Measurements from ENCODE around the gene ILK. TPM values are rescaled to one million over a fixed set of nuclear protein-coding genes. Genes with fewer than 3 reads are reported as not detected.
A peak's percentile ranks its signal among the peaks of the same experiment; 100 is the strongest.

ILK gene
- total RNA-seq: 100 to 1,000 TPM; 101 to 144 (median 121) TPM

GRCh38 chr11:6603287-6604080 is at the start of gene ILK, which contains the start of gene RRP8:
Gene ILK (plus strand): TSS chr11:6603774. CDS start chr11:6604272, 498 bp downstream.
Gene RRP8 (minus strand): TSS chr11:6603616. CDS start chr11:6603502, 114 bp downstream.
- H3K9me3 ChIP-seq: no peaks in the 10 kb centered on the region
- H3K4me1 ChIP-seq: peaks cover 32 to 47% of the 10 kb centered on the region in 2 donors
- intact Hi-C loops (cut with DNase I): loop anchor here (5.0 kb wide), 1 partner anchor 79 kb away; the partner anchor contains the start of gene MRPL17
- TF ChIP-seq CTCF (IDR thresholded peaks at IDR 0.05) (peak in 3 of 6 experiments; percentile 14 to 36 (median 31)), POLR2A (IDR thresholded peaks at IDR 0.05) (peak; percentile 33 to 83)
- no peaks in the 10 kb centered on the region for H3K27me3 ChIP-seq
- WGBS, 2 donors: 0 to 1% methylated on average over 41 to 42 of the region's 72 CpGs
- DNase-seq: peak; percentile 92 to 94
- peak within 1 kb of the TSS; percentile 85 to 92 (median 91) for H3K27ac ChIP-seq
- peak within 1 kb of the TSS; percentile 78 to 91 (median 89) for H3K4me3 ChIP-seq (replicated peaks in 1 of 3)
- peaks cover 31 to 35% of the 10 kb centered on the region in 2 donors for H3K36me3 ChIP-seq

GRCh38 chr11:6554828-6555706 is 48.5 kb upstream of the ILK start:
- intact Hi-C loops (cut with DNase I): no loop called here
- H3K9me3 ChIP-seq: no peaks in the 10 kb centered on the region
- DNase-seq: no peak
- no peak overlapping the region for H3K27ac ChIP-seq
- no peaks in the 10 kb centered on the region for H3K4me1 ChIP-seq
- TF ChIP-seq CTCF (IDR thresholded peaks at IDR 0.05) (no peak), POLR2A (IDR thresholded peaks at IDR 0.05) (no peak)
- WGBS, 2 donors: 92 to 93% methylated on average over 5 of the region's 5 CpGs
- no peak overlapping the region for H3K4me3 ChIP-seq (replicated peaks in 1 of 3)
- H3K27me3 ChIP-seq: no peaks in the 10 kb centered on the region
- no peaks in the 10 kb centered on the region for H3K36me3 ChIP-seq

- Histone ChIP-seq H3K27me3 (no peaks in the 10 kb centered on the region), H3K36me3 (no peaks in the 10 kb centered on the region), H3K4me1 (no peaks in the 10 kb centered on the region), H3K9me3 (no peaks in the 10 kb centered on the region), H3K27ac (no peak overlapping the region), H3K4me3 (replicated peaks in 1 of 3) (no peak overlapping the region)
- no peak for DNase-seq
- WGBS, 2 donors: 92 to 94% methylated on average over 11 of the region's 11 CpGs
- TF ChIP-seq CTCF (IDR thresholded peaks at IDR 0.05): no peak
- no peak for TF ChIP-seq POLR2A (IDR thresholded peaks at IDR 0.05)
- intact Hi-C loops (cut with DNase I): no loop called here
Observed at GRCh38 chr11:6556139-6556949, 47.2 kb upstream of the ILK start.

GRCh38 chr11:6557063-6557462 is 46.5 kb upstream of the ILK start:
- H3K27ac ChIP-seq: no peak overlapping the region
- WGBS, 2 donors: 96% methylated on average over 11 of the region's 11 CpGs
- TF ChIP-seq POLR2A (IDR thresholded peaks at IDR 0.05) (no peak), CTCF (IDR thresholded peaks at IDR 0.05) (no peak)
- H3K4me1 ChIP-seq: no peaks in the 10 kb centered on the region
- H3K36me3 ChIP-seq: no peaks in the 10 kb centered on the region
- no peaks in the 10 kb centered on the region for H3K27me3 ChIP-seq
- no peak for DNase-seq
- no peaks in the 10 kb centered on the region for H3K9me3 ChIP-seq
- no peak overlapping the region for H3K4me3 ChIP-seq (replicated peaks in 1 of 3)
- intact Hi-C loops (cut with DNase I): no loop called here

All from thyroid gland (tissue), 4 donors.